Endothelial cell of umbilical vein (primary cell): ENCODE results near the gene CNOT1. TPM values are rescaled to one million over a fixed set of nuclear protein-coding genes. Genes with fewer than 3 reads are reported as not detected.

Experiments
- BruUV-seq: library from RNA; stranded (reverse); fragments of 400-500 nt; replicated peaks from 2 replicates; lab custom pipeline; 2021; lab: Mats Ljungman, UMichigan
- CTCF ChIA-PET: fragments of 300-600, 350-600 bp; sonication (Branson Sonifier 250); formaldehyde crosslinking; loops from one replicate; lab custom pipeline; 2021; ENCODE audit warnings: antibody characterized with exemption, inconsistent platforms; lab: Charles Lee
- POLR2A ChIA-PET: fragments of 300-600, 350-600 bp; sonication (Branson Sonifier 250); formaldehyde crosslinking; loops from one replicate; lab custom pipeline; 2021; ENCODE audit warnings: antibody characterized with exemption, inconsistent platforms; lab: Charles Lee
- DNase-seq: peaks from one replicate; pipeline ENCODE4 v3.0.0-alpha.2; 2011; ENCODE audit warnings: low read depth, low spot score
- FAIRE-seq: peaks from 2 replicates; lab custom pipeline; 2011; peaks lifted over from hg19 to GRCh38; lab: Jason Lieb, UNC
- H2AFZ ChIP-seq: 2 replicates; pipeline ENCODE4 v1.6.0; 2012; ENCODE audit warnings: low read depth, low read length, control low read depth, inconsistent platforms
- H3K27ac ChIP-seq: 2 replicates; pipeline ENCODE4 v1.5.1; 2011; ENCODE audit warnings: low read depth, mild to moderate bottlenecking, control low read depth, low read length, moderate library complexity; ENCODE audit not compliant: insufficient read depth
- H3K27me3 ChIP-seq, 2 experiments: 2 replicates each; pipeline versions ENCODE4 v1.6.0 to v1.6.1; 2011; ENCODE audit warnings: low read length in 2 of 2, mixed read lengths in 1 of 2; ENCODE audit not compliant: control insufficient read depth in 2 of 2, insufficient read depth in 2 of 2
- H3K36me3 ChIP-seq, 2 experiments: 2 replicates in 1 of 2; 3 replicates in 1 of 2; pipeline ENCODE4 v1.5.1; 2011; ENCODE audit warnings: low read length in 2 of 2, mild to moderate bottlenecking in 1 of 2, moderate library complexity in 1 of 2; ENCODE audit not compliant: control insufficient read depth in 2 of 2, insufficient read depth in 2 of 2; ENCODE audit errors: extremely low read depth in 1 of 2
- H3K4me1 ChIP-seq: 3 replicates; pipeline ENCODE4 v1.5.1; 2011; ENCODE audit warnings: mild to moderate bottlenecking, low read length; ENCODE audit not compliant: control insufficient read depth, insufficient read depth; ENCODE audit errors: extremely low read depth
- H3K4me2 ChIP-seq: 2 replicates; pipeline ENCODE4 v1.6.1; 2011; ENCODE audit warnings: low read length, control low read depth, mixed read lengths; ENCODE audit not compliant: insufficient read depth
- H3K4me3 ChIP-seq, 3 experiments: fragments of 200-600 bp in 1 of 3; sonication (generic), shearing (Covaris generic) in 1 of 3; replicated peaks in 1 of 3; 2 replicates each; pipeline ENCODE4 v1.5.1; 2011 to 2016; ENCODE audit warnings: control low read depth in 3 of 3, low read length in 3 of 3, mild to moderate bottlenecking in 2 of 3, inconsistent platforms in 1 of 3, low read depth in 1 of 3, moderate library complexity in 1 of 3; ENCODE audit not compliant: insufficient read depth in 1 of 3
- H3K79me2 ChIP-seq: 2 replicates; pipeline ENCODE4 v1.6.0; 2012; ENCODE audit warnings: low read length, inconsistent platforms; ENCODE audit not compliant: control insufficient read depth, insufficient read depth
- H3K9ac ChIP-seq: replicated peaks from 2 replicates; pipeline ENCODE3; 2011; ENCODE audit warnings: low read length, control low read depth; ENCODE audit not compliant: insufficient read depth; ENCODE audit errors: extremely low read depth
- H3K9me1 ChIP-seq: replicated peaks from 3 replicates; pipeline ENCODE4 v1.6.0; 2011; ENCODE audit warnings: mild to moderate bottlenecking, low read length; ENCODE audit not compliant: control insufficient read depth, insufficient read depth; ENCODE audit errors: extremely low read depth
- H3K9me3 ChIP-seq: replicated peaks from 2 replicates; pipeline ENCODE4 v1.5.1; 2012; ENCODE audit warnings: low read length, inconsistent platforms; ENCODE audit not compliant: control insufficient read depth, insufficient read depth
- H4K20me1 ChIP-seq: replicated peaks from 2 replicates; pipeline ENCODE3; 2011; ENCODE audit warnings: mild to moderate bottlenecking, low read length; ENCODE audit not compliant: control insufficient read depth, insufficient read depth; ENCODE audit errors: extremely low read depth
- FOS ChIP-seq: IDR thresholded peaks from 2 replicates; pipeline ENCODE4 v1.6.1; 2011; ENCODE audit warnings: mild to moderate bottlenecking, low read length, moderate library complexity, borderline replicate concordance; ENCODE audit not compliant: insufficient read depth
- JUN ChIP-seq: IDR thresholded peaks from 2 replicates; pipeline ENCODE4 v1.6.1; 2011; ENCODE audit warnings: borderline replicate concordance, low read depth; ENCODE audit not compliant: insufficient read length, insufficient read depth
- POLR2A ChIP-seq: IDR thresholded peaks from 2 replicates; pipeline ENCODE4 v1.6.1; 2012; ENCODE audit warnings: low read depth, mild to moderate bottlenecking, control low read depth, low read length
- dilution Hi-C: fragments of 300-500 bp; cut with MboI; formaldehyde crosslinking; loops from one replicate; pipeline ENCODE4 v1.15.0; 2019; ENCODE audit warnings: low sequenced_read_pairs; ENCODE audit not compliant: extremely low pct_ligation_motif_present
- intact Hi-C: fragments of 100-400 bp; cut with micrococcal nuclease; formaldehyde crosslinking; loops from one replicate; pipeline ENCODE4 v1.10.0; 2022
- polyA plus RNA-seq, 4 experiments: library from polyadenylated mRNA; depleted of rRNA in 3 of 4; stranded (reverse) in 3 of 4; unstranded in 1 of 4; fragments of >200 nt; gene quantifications; 2 replicates each; pipeline versions ENCODE4 v1.2.1 to v1.2.3, GENCODE V29; 2011 to 2012; ENCODE audit warnings: missing spikeins in 1 of 4
- total RNA-seq: library from RNA; stranded (reverse); gene quantifications from 2 replicates; pipeline ENCODE4 v1.2.3, GENCODE V29; 2021
- TF ChIP-seq, protein P1 (sequence below): IDR thresholded peaks from 2 replicates; pipeline ENCODE4 v1.6.1; 2011; ENCODE audit not compliant: insufficient read depth, insufficient read length

Gene CNOT1
- total and polyA plus RNA-seq, 2 donors (not counting 3 experiments of a cell fraction or from before 2014, with no cell fraction given), result 142 to 151 TPM

DNA sequence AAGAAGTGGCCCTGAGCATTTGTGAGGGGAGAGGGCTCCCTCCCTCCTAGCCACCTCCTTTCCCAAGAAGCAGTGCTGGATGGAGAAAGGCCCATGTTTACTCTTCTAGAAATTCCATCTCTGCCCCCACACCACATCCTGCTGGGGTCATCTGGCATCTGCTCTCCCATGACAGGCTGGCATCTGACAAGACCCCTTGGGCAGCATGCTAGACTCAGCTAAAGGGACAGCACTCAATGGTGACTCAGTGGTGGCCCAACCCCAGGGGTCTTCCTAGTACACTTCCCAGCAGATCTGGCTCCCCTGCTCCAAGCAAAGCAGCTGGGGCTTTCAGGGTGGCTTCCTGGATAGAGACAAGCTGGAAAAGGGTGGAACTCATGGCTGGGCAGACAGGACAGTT is 40.6 kb upstream of the CNOT1 start:
- no peaks in the 10 kb centered on the region for H3K9me3 ChIP-seq
- FAIRE-seq (no peak), DNase-seq (no peak)
- no peak overlapping the region for H2AFZ ChIP-seq
- no peak overlapping the region for H3K4me3 ChIP-seq
- H3K27me3 ChIP-seq, result no peaks in the 10 kb centered on the region
- H4K20me1 ChIP-seq, result no peaks in the 10 kb centered on the region
- H3K36me3 ChIP-seq, result peaks cover 5 to 19% of the 10 kb centered on the region in 2 experiments
- BruUV-seq, result no TSS peak
- dilution Hi-C loops, result no loop called here
- H3K9me1 ChIP-seq, result no peaks in the 10 kb centered on the region
- no peak overlapping the region for H3K9ac ChIP-seq
- intact Hi-C loops, result no loop called here
- H3K27ac ChIP-seq, result no peak overlapping the region
- no peak overlapping the region for H3K4me2 ChIP-seq
- no peaks in the 10 kb centered on the region for H3K79me2 ChIP-seq
- POLR2A ChIA-PET, result no interaction called here
- no peaks in the 10 kb centered on the region for H3K4me1 ChIP-seq
- TF ChIP-seq, protein P1, sequence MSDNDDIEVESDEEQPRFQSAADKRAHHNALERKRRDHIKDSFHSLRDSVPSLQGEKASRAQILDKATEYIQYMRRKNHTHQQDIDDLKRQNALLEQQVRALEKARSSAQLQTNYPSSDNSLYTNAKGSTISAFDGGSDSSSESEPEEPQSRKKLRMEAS, result no peak
- TF ChIP-seq POLR2A (no peak), FOS (no peak)
- CTCF ChIA-PET, result interaction anchor here (1.4 kb wide), 1 partner anchor 9 kb away, joined by 4 read pairs; no protein-coding TSS in a partner anchor

DNA sequence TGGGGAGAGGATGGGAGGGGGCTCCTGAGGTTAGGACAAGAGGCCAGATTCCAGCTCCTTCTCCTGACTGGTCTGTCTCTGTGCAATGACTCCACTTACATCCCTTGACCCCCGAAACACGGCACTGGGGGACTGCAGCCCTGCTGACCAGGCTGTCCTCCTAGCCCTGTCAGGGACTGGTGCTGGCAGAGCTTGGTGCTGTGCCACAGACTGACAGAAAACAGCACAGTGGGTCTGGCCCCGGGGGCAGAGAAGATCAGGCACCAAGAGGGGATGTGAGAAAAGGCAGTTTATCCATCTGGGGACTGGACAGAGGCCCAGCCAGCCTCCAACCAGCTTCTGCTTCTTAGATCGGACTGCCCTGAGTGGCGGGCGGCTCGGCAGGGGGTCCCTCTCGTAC is 35.6 kb upstream of the CNOT1 start:
- POLR2A ChIA-PET, result no interaction called here
- Histone ChIP-seq H3K4me1 (no peaks in the 10 kb centered on the region), H3K9me3 (no peaks in the 10 kb centered on the region), H3K79me2 (no peaks in the 10 kb centered on the region), H3K9me1 (no peaks in the 10 kb centered on the region), H3K27me3 (no peaks in the 10 kb centered on the region), H4K20me1 (no peaks in the 10 kb centered on the region), H3K4me3 (no peak overlapping the region), H3K36me3 (peaks cover 5 to 9% of the 10 kb centered on the region in 2 experiments), H3K27ac (no peak overlapping the region), H2AFZ (no peak overlapping the region), H3K9ac (no peak overlapping the region), H3K4me2 (no peak overlapping the region)
- BruUV-seq, result TSS peak; percentile 29
- dilution Hi-C loops, result no loop called here
- no peak for DNase-seq
- no peak for FAIRE-seq
- intact Hi-C loops, result no loop called here
- no peak for TF ChIP-seq JUN
- CTCF ChIA-PET, result interaction anchor here (0.6 to 3.1 kb wide), 2 partner anchors 91 to 170 kb away, joined by 3 to 15 read pairs; no protein-coding TSS in a partner anchor
